Epithelial cell of esophagus (primary cell): Measurements from ENCODE around the gene PTPRN2.

Experiments used
- DNase-seq: peaks from one replicate; pipeline ENCODE4 v3.0.0; 2010; ENCODE audit warnings: low read depth
- H3K4me3 ChIP-seq: 2 replicates; pipeline ENCODE4 v1.5.1; 2011; ENCODE audit warnings: mild to moderate bottlenecking, low read length, control low read depth
- CTCF ChIP-seq: IDR thresholded peaks from 2 replicates; pipeline ENCODE4 v1.5.1; 2011; ENCODE audit warnings: low read depth, mild to moderate bottlenecking, low read length, control low read depth, inconsistent platforms; ENCODE audit not compliant: insufficient read depth; ENCODE audit errors: missing control alignments

The PTPRN2 gene

GRCh38 chr7:157638563-157638962, 949.1 kb downstream of the PTPRN2 start:
- DNase-seq = no peak
- H3K4me3 ChIP-seq = no peak overlapping the region
- TF ChIP-seq CTCF = no peak

- H3K4me3 ChIP-seq = no peak overlapping the region
- no peak for DNase-seq
- no peak for TF ChIP-seq CTCF
Observed at GRCh38 chr7:157637216-157637949, 950.2 kb downstream of the PTPRN2 start.

GRCh38 chr7:157635669-157636068, 952.0 kb downstream of the PTPRN2 start:
- no peak for TF ChIP-seq CTCF
- no peak overlapping the region for H3K4me3 ChIP-seq
- no peak for DNase-seq

GRCh38 chr7:157635148-157635500, 952.5 kb downstream of the PTPRN2 start:
- no peak for DNase-seq
- no peak overlapping the region for H3K4me3 ChIP-seq
- no peak for TF ChIP-seq CTCF

GRCh38 chr7:157634401-157635147, 953.0 kb downstream of the PTPRN2 start:
- DNase-seq = no peak

GRCh38 chr7:157633465-157634185, 954.0 kb downstream of the PTPRN2 start:
- no peak for TF ChIP-seq CTCF
- no peak for DNase-seq
- no peak overlapping the region for H3K4me3 ChIP-seq

More at GRCh38 chr7:157634401-157635147, 953.0 kb downstream of the PTPRN2 start:
- H3K4me3 ChIP-seq = no peak overlapping the region
- no peak for TF ChIP-seq CTCF
